GM12873 (cell line): Measurements from ENCODE around the gene ADH1B.

Experiments used
- TF ChIP-seq, protein P1 (sequence below): IDR thresholded peaks from 2 replicates; pipeline ENCODE4 v1.5.1; 2012; ENCODE audit warnings: low read depth, mild to moderate bottlenecking, moderate library complexity, low read length, control low read depth; ENCODE audit not compliant: insufficient read depth; ENCODE audit errors: missing control alignments

ADH1B gene

DNA sequence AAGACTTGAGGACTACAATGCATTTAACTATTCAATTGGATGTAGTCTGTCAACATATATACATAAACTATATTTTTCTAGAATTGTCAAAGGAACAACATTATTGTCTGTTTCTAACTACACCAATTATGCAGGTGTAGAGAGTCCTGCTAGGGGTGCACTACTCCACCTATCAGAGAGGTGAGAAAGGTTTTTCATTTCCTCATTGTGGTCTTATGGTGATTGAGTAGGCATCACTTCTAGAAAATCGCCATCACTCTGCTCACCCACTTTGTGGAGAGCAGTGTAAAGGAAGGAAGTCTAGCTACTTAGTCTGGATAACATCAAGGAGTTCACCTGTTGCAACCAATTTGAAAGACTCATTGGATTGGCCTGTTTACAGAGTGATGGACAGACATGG is 35.8 kb upstream of the ADH1B start:
- TF ChIP-seq, protein P1, sequence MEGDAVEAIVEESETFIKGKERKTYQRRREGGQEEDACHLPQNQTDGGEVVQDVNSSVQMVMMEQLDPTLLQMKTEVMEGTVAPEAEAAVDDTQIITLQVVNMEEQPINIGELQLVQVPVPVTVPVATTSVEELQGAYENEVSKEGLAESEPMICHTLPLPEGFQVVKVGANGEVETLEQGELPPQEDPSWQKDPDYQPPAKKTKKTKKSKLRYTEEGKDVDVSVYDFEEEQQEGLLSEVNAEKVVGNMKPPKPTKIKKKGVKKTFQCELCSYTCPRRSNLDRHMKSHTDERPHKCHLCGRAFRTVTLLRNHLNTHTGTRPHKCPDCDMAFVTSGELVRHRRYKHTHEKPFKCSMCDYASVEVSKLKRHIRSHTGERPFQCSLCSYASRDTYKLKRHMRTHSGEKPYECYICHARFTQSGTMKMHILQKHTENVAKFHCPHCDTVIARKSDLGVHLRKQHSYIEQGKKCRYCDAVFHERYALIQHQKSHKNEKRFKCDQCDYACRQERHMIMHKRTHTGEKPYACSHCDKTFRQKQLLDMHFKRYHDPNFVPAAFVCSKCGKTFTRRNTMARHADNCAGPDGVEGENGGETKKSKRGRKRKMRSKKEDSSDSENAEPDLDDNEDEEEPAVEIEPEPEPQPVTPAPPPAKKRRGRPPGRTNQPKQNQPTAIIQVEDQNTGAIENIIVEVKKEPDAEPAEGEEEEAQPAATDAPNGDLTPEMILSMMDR: no peak

DNA sequence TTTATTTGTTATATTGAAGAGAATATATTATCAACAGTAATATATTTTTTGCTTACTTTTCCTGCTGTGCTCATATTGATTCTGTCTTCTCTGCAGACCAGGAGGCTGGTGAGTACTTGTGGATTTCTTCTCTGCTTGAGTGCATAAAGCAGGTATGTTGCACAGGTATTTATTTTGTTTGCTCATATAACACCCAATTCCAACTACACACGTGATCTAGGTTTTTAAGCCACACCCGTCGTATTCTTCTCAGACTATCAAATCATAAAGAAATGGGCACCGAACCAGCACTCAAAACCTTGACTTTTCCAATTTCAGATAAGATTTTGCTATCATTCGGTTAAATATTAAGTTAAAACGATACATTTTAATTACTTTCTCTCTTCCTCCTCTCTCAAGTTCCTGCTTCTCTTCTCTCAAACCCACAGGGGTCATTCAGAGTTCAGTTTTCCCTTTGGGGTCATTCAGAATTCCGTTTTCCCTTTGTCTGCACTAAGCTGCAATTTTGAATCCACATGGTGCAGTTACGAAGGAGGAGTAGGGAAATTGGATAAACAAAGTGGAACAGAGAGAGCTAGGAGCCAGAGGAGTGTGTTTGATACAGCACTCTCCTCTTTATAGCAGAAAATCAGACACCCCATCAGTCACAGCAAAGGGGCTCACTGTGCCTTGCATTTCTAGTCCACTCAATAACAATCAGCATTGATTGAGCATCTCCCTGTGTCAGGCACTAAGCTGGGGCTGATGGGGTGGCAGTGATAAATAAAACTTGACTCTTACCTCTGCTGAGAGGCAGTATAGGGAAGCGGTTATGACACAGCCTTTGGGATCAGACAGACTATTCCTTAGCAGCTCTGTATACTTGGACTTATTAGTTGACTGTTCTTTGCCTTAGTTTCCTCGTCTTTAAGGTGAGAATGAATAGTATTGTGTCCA is 31.7 kb upstream of the ADH1B start, which contains the start of gene ADH1C:
Gene ADH1C, minus strand, starts transcription at position 145 of the 936 bp plus-strand sequence. Its CDS starts 71 bp downstream, at position 74.
- TF ChIP-seq, protein P1: no peak

DNA sequence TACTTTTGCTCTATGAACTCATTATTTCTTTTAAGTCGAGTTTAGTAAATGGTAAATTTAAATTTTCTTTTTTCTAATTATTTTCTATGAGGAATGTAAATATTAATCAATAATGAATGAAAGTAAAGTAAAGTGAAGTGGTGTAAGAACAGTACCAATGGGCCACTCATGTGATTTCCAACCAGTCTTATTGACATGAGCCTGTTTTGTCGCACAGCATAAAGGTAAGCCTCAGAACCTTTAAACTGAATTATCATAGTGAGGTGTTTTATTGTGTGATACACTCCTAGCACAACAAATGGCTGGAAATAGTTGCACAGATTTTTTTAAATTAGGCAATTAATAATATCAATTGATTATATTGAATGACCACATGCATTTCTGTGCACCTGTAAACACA is 30.3 kb upstream of the ADH1B start:
- TF ChIP-seq, protein P1: no peak

DNA sequence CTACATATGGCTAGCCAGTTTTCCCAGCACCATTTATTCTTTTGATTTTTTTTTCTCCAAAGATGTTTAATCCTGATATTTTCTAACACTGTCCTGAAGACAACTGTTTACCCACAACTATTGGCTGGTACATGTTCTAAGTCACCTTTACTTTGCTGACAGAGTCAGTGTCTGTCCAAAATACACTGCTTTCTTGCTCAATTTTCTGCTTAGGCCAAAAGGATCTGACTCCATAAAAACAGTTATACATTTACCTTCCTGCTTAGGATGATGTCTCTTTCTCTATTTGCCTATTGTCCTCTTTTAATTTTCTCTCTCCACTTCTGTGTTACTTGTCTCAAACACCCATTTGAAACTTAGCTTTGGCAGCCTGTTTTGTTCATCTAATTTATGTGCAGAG is 28.1 kb upstream of the ADH1B start:
- TF ChIP-seq, protein P1: no peak

DNA sequence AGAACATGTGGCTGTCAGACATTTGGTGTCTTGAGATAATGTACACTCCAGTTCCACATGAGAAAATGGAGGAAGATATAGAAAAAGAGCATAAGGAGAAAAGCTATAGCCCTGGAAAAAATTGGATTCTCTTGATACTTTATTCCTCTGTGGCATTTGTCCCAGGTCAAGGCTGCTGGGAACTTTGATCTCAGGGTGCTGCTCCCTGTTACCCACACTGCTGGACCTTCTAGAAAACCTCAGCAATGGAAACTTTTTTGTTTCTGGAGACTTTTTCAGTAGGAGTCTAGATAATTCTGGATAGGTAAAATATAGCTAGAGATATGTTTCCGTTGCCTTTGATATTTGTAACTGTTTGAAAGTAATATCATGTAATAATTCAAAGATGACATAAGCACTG is 20.2 kb upstream of the ADH1B start:
- TF ChIP-seq, protein P1: no peak

DNA sequence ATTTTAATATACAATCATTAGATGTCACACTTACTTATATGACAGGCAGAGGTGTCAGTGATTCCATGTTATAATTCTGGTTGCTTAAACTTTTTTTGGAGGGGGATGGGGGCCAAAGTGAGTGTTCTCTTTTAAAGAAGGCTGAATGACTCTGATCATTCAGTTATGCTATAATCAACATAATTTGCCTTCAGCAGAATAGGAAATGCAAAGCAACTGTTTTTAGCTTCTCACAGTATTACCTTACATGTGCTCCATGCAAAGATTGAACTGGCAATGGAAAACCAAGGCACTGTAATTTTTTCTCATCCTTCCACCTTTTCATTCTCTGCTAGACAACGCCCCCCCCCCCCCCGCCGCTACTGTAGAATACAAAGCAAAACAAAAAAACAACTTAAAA is 18.0 kb upstream of the ADH1B start:
- TF ChIP-seq, protein P1: no peak

DNA sequence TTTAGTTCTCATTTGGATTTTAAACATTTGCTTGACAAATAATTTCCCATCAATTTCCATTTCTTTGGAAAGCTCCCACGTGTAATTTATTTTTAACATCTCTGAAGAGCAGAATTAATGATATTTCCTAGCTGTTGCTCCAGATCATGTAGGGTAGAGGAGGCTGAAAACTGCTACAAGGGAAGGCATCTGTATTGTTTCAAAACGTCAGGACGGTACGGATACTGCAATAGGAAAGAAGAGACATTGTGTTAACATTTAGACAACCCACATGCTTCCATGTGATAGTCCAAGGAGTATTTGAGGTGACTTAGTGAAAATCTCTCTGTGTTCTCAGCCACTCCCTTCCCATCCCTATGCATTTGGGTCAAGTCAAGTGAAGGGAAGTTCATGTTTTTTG is 15.4 kb upstream of the ADH1B start:
- TF ChIP-seq, protein P1: no peak
